ENCODE results near the gene SSU72. TPM values are rescaled to one million over a fixed set of nuclear protein-coding genes. Genes with fewer than 3 reads are reported as not detected.
"Not testable (repeated sequence)": the region's sequence is repeated elsewhere in the genome, so short reads cannot be mapped to it uniquely, and the experiment has no call there.

Gene SSU72
- total RNA-seq, 3 donors from 2014 or later: 117 to 123 (median 120) TPM

GRCh38 chr1:1517973-1518620 is 56.6 kb downstream of the SSU72 start:
- intact Hi-C loops (cut with DNase I, micrococcal nuclease): no loop called here
- no peaks in the 10 kb centered on the region for H3K4me1 ChIP-seq (ENCODE audit: low read depth)
- H3K4me3 ChIP-seq: no peak overlapping the region
- no peak for ATAC-seq
- TF ChIP-seq CTCF (IDR thresholded peaks at IDR 0.05): no peak
- DNase-seq: peak in 1 of 3 donors; percentile 47
- no peaks in the 10 kb centered on the region for H3K9me3 ChIP-seq
- no peaks in the 10 kb centered on the region for H3K36me3 ChIP-seq (ENCODE audit: low read depth)

GRCh38 chr1:1516923-1517322 is 57.7 kb downstream of the SSU72 start:
- H3K4me3 ChIP-seq; DNase-seq; H3K36me3 ChIP-seq (ENCODE audit: low read depth); ATAC-seq; H3K4me1 ChIP-seq (ENCODE audit: low read depth); intact Hi-C loops (cut with DNase I, micrococcal nuclease); H3K9me3 ChIP-seq: not testable (repeated sequence)

GRCh38 chr1:1514376-1514775 is 60.3 kb downstream of the SSU72 start:
- H3K4me3 ChIP-seq; intact Hi-C loops (cut with DNase I, micrococcal nuclease): not testable (repeated sequence)

GRCh38 chr1:1513675-1514074 is 61.0 kb downstream of the SSU72 start:
- ATAC-seq; intact Hi-C loops (cut with DNase I, micrococcal nuclease): not testable (repeated sequence)

More at GRCh38 chr1:1514376-1514775, 60.3 kb downstream of the SSU72 start:
- not testable (repeated sequence) for H3K36me3 ChIP-seq (ENCODE audit: low read depth); ATAC-seq; H3K9me3 ChIP-seq; H3K4me1 ChIP-seq (ENCODE audit: low read depth); DNase-seq

GRCh38 chr1:1512425-1512824 is 62.2 kb downstream of the SSU72 start:
- intact Hi-C loops (cut with DNase I, micrococcal nuclease); H3K9me3 ChIP-seq; H3K36me3 ChIP-seq (ENCODE audit: low read depth); H3K4me1 ChIP-seq (ENCODE audit: low read depth): not testable (repeated sequence)
- peak; percentile 20 for ATAC-seq
- H3K4me3 ChIP-seq: peak overlapping the region; percentile 83
- peak in 2 of 3 donors; percentile 56 to 60 for DNase-seq

More at GRCh38 chr1:1513675-1514074, 61.0 kb downstream of the SSU72 start:
- DNase-seq; H3K4me1 ChIP-seq (ENCODE audit: low read depth); H3K36me3 ChIP-seq (ENCODE audit: low read depth); H3K9me3 ChIP-seq; H3K4me3 ChIP-seq: not testable (repeated sequence)

GRCh38 chr1:1511533-1512285 is 63.0 kb downstream of the SSU72 start, which contains the start of gene ATAD3A:
TSS of gene ATAD3A (plus strand) at chr1:1512162. CDS start at chr1:1512269, 107 bp downstream.
- no peak for TF ChIP-seq CTCF (IDR thresholded peaks at IDR 0.05)
- DNase-seq: peak; percentile 99
- peak within 1 kb of the TSS; percentile 83 for H3K4me3 ChIP-seq
- intact Hi-C loops (cut with DNase I, micrococcal nuclease): no loop called here
- H3K4me1 ChIP-seq (ENCODE audit: low read depth): peaks cover 7% of the 10 kb centered on the region
- peak; percentile 98 for ATAC-seq
- no peaks in the 10 kb centered on the region for H3K36me3 ChIP-seq (ENCODE audit: low read depth)
- H3K9me3 ChIP-seq: no peaks in the 10 kb centered on the region

GRCh38 chr1:1510912-1511532 is 63.6 kb downstream of the SSU72 start:
- no peaks in the 10 kb centered on the region for H3K36me3 ChIP-seq (ENCODE audit: low read depth)
- DNase-seq (peak in 1 of 3 donors; percentile 23), ATAC-seq (peak; percentile 5)
- intact Hi-C loops (cut with DNase I, micrococcal nuclease): no loop called here
- H3K4me1 ChIP-seq (ENCODE audit: low read depth): peaks cover 7% of the 10 kb centered on the region
- no peaks in the 10 kb centered on the region for H3K9me3 ChIP-seq
- H3K4me3 ChIP-seq: peak overlapping the region; percentile 83
- TF ChIP-seq CTCF (IDR thresholded peaks at IDR 0.05): no peak

GRCh38 chr1:1509465-1509850 is 65.2 kb downstream of the SSU72 start:
- H3K9me3 ChIP-seq; ATAC-seq; H3K36me3 ChIP-seq (ENCODE audit: low read depth); DNase-seq; H3K4me3 ChIP-seq; intact Hi-C loops (cut with DNase I, micrococcal nuclease): not testable (repeated sequence)
- peaks cover 12% of the 10 kb centered on the region for H3K4me1 ChIP-seq (ENCODE audit: low read depth)

- intact Hi-C loops (cut with DNase I, micrococcal nuclease); DNase-seq; H3K4me3 ChIP-seq; H3K36me3 ChIP-seq (ENCODE audit: low read depth); ATAC-seq; H3K9me3 ChIP-seq: not testable (repeated sequence)
- peaks cover 12% of the 10 kb centered on the region for H3K4me1 ChIP-seq (ENCODE audit: low read depth)
Measured at GRCh38 chr1:1508775-1509464, 65.7 kb downstream of the SSU72 start.
